ENCODE results near the gene MTOR. TPM values are rescaled to one million over a fixed set of nuclear protein-coding genes. Genes with fewer than 3 reads are reported as not detected.

MTOR gene
- total RNA-seq, 3 donors from 2014 or later: 37.9 to 50.5 (median 42.5) TPM

GRCh38 chr1:11153184-11153583 lies 109.2 kb downstream of the MTOR start:
- no peak for ATAC-seq
- intact Hi-C loops (cut with DNase I, micrococcal nuclease): no loop called here
- no peaks in the 10 kb centered on the region for H3K9me3 ChIP-seq
- TF ChIP-seq CTCF (IDR thresholded peaks at IDR 0.05): no peak
- H3K4me3 ChIP-seq: no peak overlapping the region
- H3K36me3 ChIP-seq (ENCODE audit: low read depth): no peaks in the 10 kb centered on the region
- no peak for DNase-seq
- no peaks in the 10 kb centered on the region for H3K4me1 ChIP-seq (ENCODE audit: low read depth)

- DNase-seq (no peak), ATAC-seq (no peak)
- intact Hi-C loops (cut with DNase I, micrococcal nuclease): no loop called here
- no peaks in the 10 kb centered on the region for H3K4me1 ChIP-seq (ENCODE audit: low read depth)
- H3K4me3 ChIP-seq: no peak overlapping the region
- TF ChIP-seq CTCF (IDR thresholded peaks at IDR 0.05): no peak
- H3K36me3 ChIP-seq (ENCODE audit: low read depth): no peaks in the 10 kb centered on the region
- no peaks in the 10 kb centered on the region for H3K9me3 ChIP-seq
Observed at GRCh38 chr1:11152755-11153154, 109.6 kb downstream of the MTOR start.

- no peak for DNase-seq
- intact Hi-C loops (cut with DNase I, micrococcal nuclease): no loop called here
- no peaks in the 10 kb centered on the region for H3K9me3 ChIP-seq
- no peak for TF ChIP-seq CTCF (IDR thresholded peaks at IDR 0.05)
- no peak for ATAC-seq
- H3K36me3 ChIP-seq (ENCODE audit: low read depth): no peaks in the 10 kb centered on the region
- H3K4me3 ChIP-seq: no peak overlapping the region
- H3K4me1 ChIP-seq (ENCODE audit: low read depth): no peaks in the 10 kb centered on the region
Observed at GRCh38 chr1:11151826-11152612, 110.3 kb downstream of the MTOR start.

GRCh38 chr1:11151114-11151513 lies 111.2 kb downstream of the MTOR start:
- Histone ChIP-seq H3K4me1 (ENCODE audit: low read depth) (no peaks in the 10 kb centered on the region), H3K9me3 (no peaks in the 10 kb centered on the region), H3K36me3 (ENCODE audit: low read depth) (no peaks in the 10 kb centered on the region), H3K4me3 (no peak overlapping the region)
- intact Hi-C loops (cut with DNase I, micrococcal nuclease): no loop called here
- no peak for TF ChIP-seq CTCF (IDR thresholded peaks at IDR 0.05)
- ATAC-seq (no peak), DNase-seq (no peak)

- TF ChIP-seq CTCF (IDR thresholded peaks at IDR 0.05): no peak
- H3K4me3 ChIP-seq: no peak overlapping the region
- intact Hi-C loops (cut with DNase I, micrococcal nuclease): no loop called here
- H3K36me3 ChIP-seq (ENCODE audit: low read depth): no peaks in the 10 kb centered on the region
- DNase-seq (no peak), ATAC-seq (no peak)
- no peaks in the 10 kb centered on the region for H3K4me1 ChIP-seq (ENCODE audit: low read depth)
- H3K9me3 ChIP-seq: no peaks in the 10 kb centered on the region
Observed at GRCh38 chr1:11150326-11150725, 112.0 kb downstream of the MTOR start.

Measured in mucosa of descending colon (tissue), 3 donors.